ENCODE results near the gene NFATC1.

NFATC1 gene

GRCh38 chr18:79490626-79491041, 94.9 kb downstream of the NFATC1 start:
- no peak overlapping the region for H3K27ac ChIP-seq

GRCh38 chr18:79491081-79491551, 95.4 kb downstream of the NFATC1 start:
- no peak overlapping the region for H3K27ac ChIP-seq
- TF ChIP-seq CTCF (conservative IDR thresholded peaks at IDR 0.05) (no peak), ZFX (IDR thresholded peaks at IDR 0.05) (no peak)

More at GRCh38 chr18:79490626-79491041, 94.9 kb downstream of the NFATC1 start:
- no peak for TF ChIP-seq CTCF (conservative IDR thresholded peaks at IDR 0.05)
- no peak for TF ChIP-seq ZFX (IDR thresholded peaks at IDR 0.05)

- TF ChIP-seq ZFX (IDR thresholded peaks at IDR 0.05) (no peak), CTCF (conservative IDR thresholded peaks at IDR 0.05) (no peak)
- no peak overlapping the region for H3K27ac ChIP-seq
Measured at GRCh38 chr18:79493211-79493800, 97.6 kb downstream of the NFATC1 start.

GRCh38 chr18:79493801-79494211, 98.1 kb downstream of the NFATC1 start:
- TF ChIP-seq CTCF (conservative IDR thresholded peaks at IDR 0.05), result no peak
- no peak for TF ChIP-seq ZFX (IDR thresholded peaks at IDR 0.05)
- H3K27ac ChIP-seq, result no peak overlapping the region

GRCh38 chr18:79494936-79495335, 99.2 kb downstream of the NFATC1 start:
- TF ChIP-seq CTCF (conservative IDR thresholded peaks at IDR 0.05) (no peak), ZFX (IDR thresholded peaks at IDR 0.05) (no peak)
- H3K27ac ChIP-seq, result no peak overlapping the region

- no peak for TF ChIP-seq ZFX (IDR thresholded peaks at IDR 0.05)
- TF ChIP-seq CTCF (conservative IDR thresholded peaks at IDR 0.05), result no peak
- H3K27ac ChIP-seq, result no peak overlapping the region
Measured at GRCh38 chr18:79495591-79496071, 99.9 kb downstream of the NFATC1 start.

- TF ChIP-seq CTCF (conservative IDR thresholded peaks at IDR 0.05) (no peak), ZFX (IDR thresholded peaks at IDR 0.05) (no peak)
- no peak overlapping the region for H3K27ac ChIP-seq
Measured at GRCh38 chr18:79496237-79496977, 100.7 kb downstream of the NFATC1 start.

All from C4-2B (cell line).